HG03460 (cell line): ENCODE data around the gene ARL14EP.

Experiments used
- ATAC-seq: cut with Tn5 transposase; IDR thresholded peaks from one replicate; pipeline ENCODE4 v1.9.1; 2021; ENCODE audit not compliant: unreplicated experiment

The ARL14EP gene

DNA sequence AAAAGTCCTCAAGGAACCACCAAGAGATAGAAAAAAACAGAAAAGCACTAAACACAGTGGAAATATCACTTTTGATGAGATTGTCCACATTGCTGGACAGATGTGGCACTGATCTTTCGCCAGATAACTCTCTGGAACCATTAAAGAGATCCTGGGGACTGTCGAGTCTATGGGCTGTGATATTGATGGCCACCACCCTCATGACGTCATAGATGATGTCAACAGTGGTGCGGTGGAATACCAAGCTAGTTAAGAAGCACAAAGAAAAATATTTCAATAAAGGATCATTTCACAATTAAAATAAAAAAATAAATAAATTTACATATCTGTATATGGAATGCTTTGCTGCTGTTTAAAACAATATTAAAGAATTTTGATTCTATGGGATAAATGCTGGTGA, 45.5 kb downstream of the ARL14EP start:
- no peak for ATAC-seq

DNA sequence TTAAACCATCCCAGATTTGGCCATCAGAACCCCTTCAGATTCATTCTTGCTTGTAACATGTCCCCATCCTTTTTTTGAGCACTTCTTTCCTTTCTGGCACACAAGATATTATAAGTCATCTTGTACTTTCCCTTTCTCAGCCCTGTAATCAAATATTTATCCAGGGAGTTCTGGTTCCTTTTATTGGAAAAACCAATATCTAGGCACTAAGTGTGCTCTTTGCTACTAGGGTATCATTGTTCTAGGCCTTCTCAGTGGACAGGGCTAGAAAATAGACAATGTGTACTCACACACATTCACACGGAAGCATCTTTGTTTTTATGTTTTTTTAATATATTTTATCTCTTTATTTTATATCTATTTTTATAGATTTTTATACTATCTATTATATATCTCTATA, 47.3 kb downstream of the ARL14EP start:
- ATAC-seq: no peak

DNA sequence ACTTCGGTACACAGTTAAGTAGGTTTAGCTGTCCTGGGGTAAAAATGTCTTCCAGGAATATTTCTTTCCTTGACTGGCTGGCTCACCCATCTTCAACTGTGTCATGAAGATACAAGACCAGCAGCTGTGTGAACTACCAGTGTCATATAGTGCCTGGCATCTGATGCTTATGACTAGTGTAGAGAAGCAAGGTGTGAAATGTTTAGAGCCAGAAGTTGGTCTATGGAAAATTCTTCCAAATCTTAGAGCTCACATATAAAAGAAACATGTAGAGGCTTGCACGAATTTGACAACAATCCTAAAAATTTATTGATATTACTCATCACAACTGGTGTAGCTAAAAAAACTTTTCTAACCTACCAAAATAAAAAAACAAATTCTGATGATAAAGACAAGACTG, 54.4 kb downstream of the ARL14EP start:
- no peak for ATAC-seq

DNA sequence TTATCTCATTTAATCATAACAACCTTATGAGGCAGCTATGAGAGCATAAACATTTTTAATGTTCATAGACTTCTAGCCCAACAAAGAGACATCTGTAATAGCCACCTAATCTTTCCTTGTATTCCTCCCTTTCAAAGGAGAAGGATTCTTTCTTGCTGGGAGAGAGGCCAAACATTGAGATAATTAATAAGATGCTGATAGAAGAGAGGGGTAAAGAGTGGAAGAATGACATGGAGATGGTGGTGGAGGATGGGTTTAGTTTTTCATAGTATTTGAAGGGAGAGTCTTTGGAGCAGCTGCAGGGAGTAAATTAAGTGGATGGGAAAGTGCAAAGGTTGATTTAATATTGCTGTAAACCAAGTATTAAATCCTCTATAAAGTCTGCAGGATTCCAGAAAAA, 57.9 kb downstream of the ARL14EP start:
- no peak for ATAC-seq

DNA sequence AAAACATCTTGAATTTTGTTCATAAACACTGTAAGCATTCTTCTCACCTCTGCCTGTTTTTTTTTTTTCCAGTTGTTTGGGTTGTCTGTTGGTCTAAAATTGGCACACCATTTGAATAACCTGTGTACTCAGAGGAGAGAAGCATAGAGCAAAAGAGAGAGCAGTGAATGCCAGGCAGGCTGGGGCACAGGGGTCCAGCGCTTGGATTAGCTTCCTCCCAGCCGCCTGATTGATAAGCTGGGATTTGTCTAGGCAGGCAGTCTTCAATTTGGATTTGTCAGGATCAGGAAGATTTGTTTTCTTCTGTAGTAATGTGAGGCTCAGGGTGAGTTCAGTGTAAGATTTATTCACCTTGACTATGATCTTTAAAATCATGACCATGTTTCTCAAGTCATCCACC, 59.0 kb downstream of the ARL14EP start:
- no peak for ATAC-seq
